HG03439 (cell line): ENCODE measurements around the gene OR5B3.
"Not testable (repeated sequence)": the region's sequence is repeated elsewhere in the genome, so short reads cannot be mapped to it uniquely, and the experiment has no call there.

Experiments used
- ATAC-seq: cut with Tn5 transposase; IDR thresholded peaks from one replicate; pipeline ENCODE4 v1.9.1; 2021; ENCODE audit warnings: mild to moderate bottlenecking, moderate library complexity; ENCODE audit not compliant: unreplicated experiment

OR5B3 gene

GRCh38 chr11:58406774-58407173, at the start of gene OR5B3:
TSS of gene OR5B3 (minus strand) at chr11:58406874. CDS start at chr11:58403409, 3,465 bp downstream.
- ATAC-seq = no peak

DNA sequence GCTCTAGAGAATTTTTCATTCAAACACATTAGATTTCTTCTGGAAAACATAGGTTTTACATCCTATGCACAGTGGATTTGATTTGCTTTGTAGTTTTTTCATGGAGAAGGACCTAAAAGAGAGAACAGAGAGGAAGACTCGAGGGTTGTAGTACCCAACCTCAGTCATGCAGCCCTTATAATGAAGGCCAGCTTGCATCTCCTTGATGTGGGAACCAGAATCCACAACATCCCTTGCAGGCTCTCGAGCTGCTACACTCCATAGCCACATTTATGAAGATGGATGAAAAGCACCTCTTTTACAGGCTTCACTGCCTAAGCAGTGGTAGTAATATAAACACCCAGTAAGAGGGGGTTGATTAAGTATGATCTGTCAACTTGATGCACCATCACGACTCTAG, 44.9 kb upstream of the OR5B3 start:
- no peak for ATAC-seq

DNA sequence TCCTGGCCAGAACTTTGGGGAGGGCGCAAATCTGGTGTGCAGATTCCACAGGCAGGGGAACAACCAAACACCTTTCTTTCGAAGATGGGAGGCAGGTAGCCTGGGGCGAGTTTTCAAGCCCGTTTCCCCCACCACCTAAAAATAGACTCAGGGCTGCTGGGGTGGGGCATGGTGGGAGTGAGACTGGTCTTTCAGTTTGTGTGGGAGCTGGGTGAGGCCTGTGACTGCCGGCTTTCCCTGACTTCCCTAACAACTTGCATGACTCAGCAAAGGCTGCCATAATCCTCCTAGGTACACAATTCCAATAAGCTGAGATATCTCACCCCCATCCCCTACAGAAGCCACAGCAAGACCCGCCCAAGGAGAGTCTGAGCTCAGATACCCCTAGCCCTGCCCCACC, 39.6 kb upstream of the OR5B3 start:
- no peak for ATAC-seq

GRCh38 chr11:58444300-58444699, 37.6 kb upstream of the OR5B3 start:
- no peak for ATAC-seq

DNA sequence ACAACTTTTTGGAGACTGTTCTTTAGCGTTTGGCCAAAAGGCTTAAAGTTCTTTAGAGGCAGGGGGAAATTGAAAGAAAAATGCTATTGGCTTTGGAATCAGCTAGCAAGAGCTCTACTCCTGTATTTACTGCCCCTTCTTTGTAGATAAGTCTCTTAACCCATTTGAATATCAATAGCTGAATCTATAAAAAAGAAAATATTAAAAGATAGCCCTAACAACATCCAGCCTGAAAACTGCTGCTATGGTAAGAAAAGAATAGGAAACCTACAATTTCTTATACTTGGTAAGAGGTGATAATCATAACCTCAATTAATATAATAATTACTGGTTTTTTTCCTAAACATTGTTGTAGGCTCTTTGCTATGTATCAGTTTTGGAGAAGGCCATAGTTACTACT, 35.5 kb upstream of the OR5B3 start, which contains the start of gene OR5B12:
TSS of gene OR5B12 (minus strand) at position 101 of the 400 bp plus-strand sequence. CDS start 2,085 bp downstream, outside the sequence.
- no peak for ATAC-seq

DNA sequence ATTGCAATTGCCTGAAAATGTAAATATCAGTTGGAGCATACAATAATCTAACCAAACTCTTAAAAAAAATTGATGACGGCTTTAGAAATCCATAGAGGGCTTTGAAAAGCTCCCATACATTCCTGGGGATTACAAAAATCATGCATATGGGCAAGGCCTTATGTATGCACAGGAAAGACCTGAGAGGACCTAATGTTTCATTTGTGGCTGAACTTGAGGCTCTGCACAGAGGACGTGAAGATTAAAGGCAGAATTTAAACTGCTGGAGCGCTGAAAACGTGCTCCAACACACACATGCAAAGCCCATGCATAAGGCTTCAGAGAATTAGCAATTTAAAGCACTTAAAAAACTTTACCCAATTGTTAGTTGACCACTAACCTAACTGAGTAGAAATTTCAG, 31.8 kb upstream of the OR5B3 start:
- ATAC-seq = no peak

GRCh38 chr11:58434217-58434616, 27.5 kb upstream of the OR5B3 start:
- ATAC-seq = no peak

GRCh38 chr11:58433638-58434203, 27.0 kb upstream of the OR5B3 start:
- no peak for ATAC-seq

DNA sequence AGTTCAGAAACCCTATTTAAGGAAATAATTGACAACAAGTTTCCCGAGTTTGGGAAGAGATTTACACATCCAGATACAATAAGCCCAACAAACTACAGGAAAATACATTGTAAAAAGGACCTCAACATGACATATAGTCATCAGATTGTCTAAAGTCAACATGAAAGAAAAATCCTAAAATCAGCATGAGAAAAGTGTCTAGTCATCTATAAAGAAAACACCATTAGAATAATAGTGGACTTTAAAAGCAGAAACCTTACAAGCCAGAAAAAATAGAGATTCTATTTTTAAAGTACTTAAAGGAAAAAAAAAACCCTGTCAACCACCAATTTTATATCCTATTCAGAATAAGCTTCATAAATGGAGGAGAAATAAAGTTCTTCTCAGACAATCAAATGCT, 22.6 kb upstream of the OR5B3 start:
- ATAC-seq = no peak

DNA sequence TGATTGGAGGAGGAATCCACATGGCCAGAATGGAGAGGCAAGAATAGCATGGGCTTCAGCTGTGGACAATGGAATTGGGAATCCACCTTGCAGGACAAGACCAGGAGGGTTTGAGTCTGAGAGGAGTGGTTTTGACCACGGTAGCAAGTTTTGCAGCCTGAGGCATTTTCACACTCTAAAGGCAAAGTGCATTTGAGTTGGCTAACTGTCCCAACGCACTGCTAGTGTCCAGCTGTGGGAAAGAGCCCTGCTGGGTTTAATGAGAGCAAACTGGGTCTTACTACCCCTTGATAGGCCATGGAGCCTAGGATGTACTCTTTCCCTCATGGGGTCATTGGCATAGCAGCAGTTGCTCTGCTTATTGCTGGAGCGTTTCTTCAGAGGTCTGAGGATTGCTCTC, 21.3 kb upstream of the OR5B3 start, which contains the start of gene OR5B2:
TSS of gene OR5B2 (minus strand) at position 101 of the 400 bp plus-strand sequence. CDS start 4,860 bp downstream, outside the sequence.
- ATAC-seq = no peak

GRCh38 chr11:58399622-58400021, 7.1 kb downstream of the OR5B3 start:
- not testable (repeated sequence) for ATAC-seq

DNA sequence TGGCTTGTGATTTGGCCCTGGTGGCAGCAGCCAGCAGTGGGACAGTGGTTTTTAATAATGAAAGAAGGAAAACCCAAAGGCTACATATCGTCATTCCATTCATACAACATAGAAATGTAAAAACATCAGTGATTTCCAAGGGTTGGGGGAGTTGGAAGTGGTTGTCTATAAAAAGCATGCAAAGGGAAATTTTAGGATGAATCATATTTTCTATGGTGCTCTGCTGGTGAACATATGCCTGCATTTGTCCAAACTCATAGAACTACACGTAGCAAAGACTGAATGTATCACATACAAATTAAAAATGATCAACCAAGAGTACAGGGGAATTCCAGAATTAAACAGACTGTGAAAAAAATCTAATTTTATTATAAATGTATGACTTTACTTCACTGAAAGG, 11.1 kb downstream of the OR5B3 start:
- ATAC-seq = no peak

DNA sequence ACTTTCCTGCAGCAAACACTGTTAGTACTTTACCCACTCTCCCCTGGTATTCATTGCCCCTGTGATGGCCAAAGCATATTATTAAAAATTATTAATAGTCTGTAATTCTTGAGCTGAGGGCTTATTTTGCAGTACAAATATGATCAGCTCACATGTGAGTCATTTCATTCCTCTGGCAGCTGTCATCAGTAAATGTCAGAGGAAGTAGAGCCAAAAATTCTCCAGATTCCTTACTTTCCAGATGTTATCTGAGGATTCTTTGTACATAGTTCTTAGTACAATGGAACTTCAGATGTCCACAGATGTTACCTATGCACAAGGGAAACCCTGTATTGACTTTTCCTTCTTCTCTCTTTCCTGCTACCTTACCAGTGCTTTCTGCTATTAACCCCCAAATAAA, 12.5 kb downstream of the OR5B3 start:
- no peak for ATAC-seq

GRCh38 chr11:58392746-58393145, 13.9 kb downstream of the OR5B3 start:
- ATAC-seq = no peak

- ATAC-seq = no peak
Observed at GRCh38 chr11:58391879-58392278, 14.8 kb downstream of the OR5B3 start.

DNA sequence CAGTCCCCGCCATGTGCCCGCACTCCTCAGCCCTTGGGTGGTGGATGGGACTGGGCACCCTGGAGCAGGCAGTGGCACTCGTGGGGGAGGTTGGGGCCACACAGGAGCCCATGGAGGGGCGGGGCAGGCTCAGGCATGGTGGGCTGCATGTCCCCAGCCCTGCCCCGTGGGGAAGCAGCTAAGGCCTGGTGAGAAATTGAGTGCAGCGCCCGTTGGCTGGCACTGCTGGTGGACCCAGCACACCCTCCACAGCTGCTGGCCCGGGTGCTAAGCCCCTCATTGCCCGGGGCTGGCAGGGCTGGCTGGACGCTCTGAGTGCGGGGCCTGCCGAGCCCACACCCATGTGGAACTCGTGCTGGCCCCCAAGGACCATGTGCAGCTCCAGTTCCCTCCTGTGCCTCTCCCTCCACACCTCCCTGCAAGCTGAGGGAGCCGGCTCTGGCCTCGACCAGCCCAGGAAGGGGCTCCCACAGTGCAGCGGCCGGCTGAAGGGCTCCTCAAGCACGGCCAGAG, 16.1 kb downstream of the OR5B3 start:
- ATAC-seq = no peak

DNA sequence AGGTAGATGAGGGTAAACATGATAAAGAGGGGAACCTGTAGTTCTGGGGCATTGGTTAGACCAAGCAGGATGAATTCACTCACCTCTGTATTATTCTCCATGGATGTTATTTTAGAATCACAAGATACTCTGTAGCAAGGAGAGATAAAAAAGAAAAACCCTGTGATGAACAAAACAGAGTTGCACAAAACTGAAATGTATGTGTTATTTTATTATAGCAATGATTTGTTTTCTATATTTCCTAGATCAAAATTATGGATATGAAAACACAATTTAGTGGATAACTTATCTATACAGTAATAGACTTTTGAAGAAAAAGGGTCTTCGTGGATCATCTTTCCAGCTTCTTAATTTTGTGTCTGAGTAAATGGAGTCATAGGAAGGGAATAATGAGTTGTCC, 47.7 kb downstream of the OR5B3 start, which contains the start of gene OR5B17:
TSS of gene OR5B17 (minus strand) at position 101 of the 400 bp plus-strand sequence. CDS start at position 101, 0 bp downstream.
- no peak for ATAC-seq

DNA sequence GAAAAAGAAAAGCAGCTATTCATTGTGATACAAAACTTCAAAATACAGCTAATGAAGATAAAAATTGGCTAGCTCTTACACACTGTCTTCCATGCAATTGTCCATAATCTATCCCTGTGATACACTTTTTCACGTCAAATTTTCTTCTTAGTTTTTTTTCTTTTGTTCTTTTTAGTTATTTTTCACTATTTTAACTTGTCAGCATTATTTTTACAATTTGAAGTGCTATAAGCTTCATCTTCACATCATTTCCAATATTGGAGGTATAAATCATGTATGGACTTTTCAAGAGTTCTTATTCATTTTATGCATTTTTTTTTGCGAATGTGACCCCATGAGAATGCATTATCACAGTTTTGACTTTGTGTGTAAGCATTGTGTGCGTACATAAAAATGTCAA, 51.9 kb downstream of the OR5B3 start:
- ATAC-seq = no peak
